ENCODE measurements around the gene FAU.
A peak's percentile ranks its signal among the peaks of the same experiment; 100 is the strongest.
"Not testable (repeated sequence)": the region's sequence is repeated elsewhere in the genome, so short reads cannot be mapped to it uniquely, and the experiment has no call there.

The FAU gene

GRCh38 chr11:65121865-65122696 is at the start of gene FAU, which contains the start of gene MRPL49:
FAU (minus strand) TSS chr11:65122134; CDS start chr11:65121813, 321 bp downstream.
MRPL49 (plus strand) TSS chr11:65122321; CDS start chr11:65122347, 26 bp downstream.
- peak; percentile 95 for DNase-seq (ENCODE audit: low spot score)

- DNase-seq (ENCODE audit: low spot score): no peak
These were observed 48.2 kb upstream of the FAU start, which contains the start of gene SPDYC for GRCh38 chr11:65170058-65170534. SPDYC (plus strand) TSS chr11:65170233; CDS start chr11:65171358, 1,125 bp downstream.

GRCh38 chr11:65169164-65169641 is 47.3 kb upstream of the FAU start:
- no peak for DNase-seq (ENCODE audit: low spot score)

- DNase-seq (ENCODE audit: low spot score): no peak
These were observed 45.7 kb upstream of the FAU start for GRCh38 chr11:65167656-65168055.

- DNase-seq (ENCODE audit: low spot score): no peak
These were observed 45.0 kb upstream of the FAU start for GRCh38 chr11:65166893-65167292.

GRCh38 chr11:65165410-65166317 is 43.7 kb upstream of the FAU start:
- no peak for DNase-seq (ENCODE audit: low spot score)

- no peak for DNase-seq (ENCODE audit: low spot score)
These were observed 41.8 kb upstream of the FAU start for GRCh38 chr11:65163684-65164083.

- no peak for DNase-seq (ENCODE audit: low spot score)
These were observed 38.7 kb upstream of the FAU start for GRCh38 chr11:65160643-65161042.

GRCh38 chr11:65159012-65159411 is 37.1 kb upstream of the FAU start:
- DNase-seq (ENCODE audit: low spot score): no peak

GRCh38 chr11:65157336-65157735 is 35.4 kb upstream of the FAU start:
- DNase-seq (ENCODE audit: low spot score): no peak

GRCh38 chr11:65156926-65157325 is 35.0 kb upstream of the FAU start:
- DNase-seq (ENCODE audit: low spot score): no peak

GRCh38 chr11:65156256-65156655 is 34.3 kb upstream of the FAU start:
- DNase-seq (ENCODE audit: low spot score): no peak

GRCh38 chr11:65152122-65152521 is 30.2 kb upstream of the FAU start:
- DNase-seq (ENCODE audit: low spot score): no peak

GRCh38 chr11:65151331-65151899 is 29.5 kb upstream of the FAU start:
- DNase-seq (ENCODE audit: low spot score): no peak

- no peak for DNase-seq (ENCODE audit: low spot score)
These were observed 28.8 kb upstream of the FAU start for GRCh38 chr11:65150509-65151299.

GRCh38 chr11:65150131-65150508 is 28.2 kb upstream of the FAU start:
- DNase-seq (ENCODE audit: low spot score): not testable (repeated sequence)

- DNase-seq (ENCODE audit: low spot score): no peak
These were observed 26.7 kb upstream of the FAU start for GRCh38 chr11:65148657-65149056.

GRCh38 chr11:65147352-65148075 is 25.6 kb upstream of the FAU start:
- DNase-seq (ENCODE audit: low spot score): no peak

GRCh38 chr11:65141896-65142494 is 20.1 kb upstream of the FAU start:
- DNase-seq (ENCODE audit: low spot score): no peak

GRCh38 chr11:65136515-65137096 is 14.7 kb upstream of the FAU start:
- DNase-seq (ENCODE audit: low spot score): no peak
